Measurements from ENCODE around the gene PGA4.
"Not testable (repeated sequence)": the region's sequence is repeated elsewhere in the genome, so short reads cannot be mapped to it uniquely, and the experiment has no call there.

The PGA4 gene

GRCh38 chr11:61207636-61208310 is 14.4 kb upstream of the PGA4 start:
- not testable (repeated sequence) for DNase-seq

GRCh38 chr11:61210629-61211028 is 11.5 kb upstream of the PGA4 start:
- DNase-seq, result not testable (repeated sequence)

GRCh38 chr11:61211327-61211952 is 10.7 kb upstream of the PGA4 start:
- DNase-seq, result not testable (repeated sequence)

GRCh38 chr11:61212202-61212601 is 9.9 kb upstream of the PGA4 start:
- not testable (repeated sequence) for DNase-seq

- DNase-seq, result not testable (repeated sequence)
Observed at GRCh38 chr11:61213711-61214324, 8.3 kb upstream of the PGA4 start.

GRCh38 chr11:61218306-61218705 is 3.8 kb upstream of the PGA4 start:
- DNase-seq, result not testable (repeated sequence)

- DNase-seq, result not testable (repeated sequence)
Observed at GRCh38 chr11:61219016-61219415, 3.1 kb upstream of the PGA4 start.

GRCh38 chr11:61222692-61223091 is 545 bp downstream of the PGA4 start:
- DNase-seq, result not testable (repeated sequence)

GRCh38 chr11:61226457-61227137 is 4.5 kb downstream of the PGA4 start:
- not testable (repeated sequence) for DNase-seq

GRCh38 chr11:61229458-61229857 is 7.3 kb downstream of the PGA4 start:
- DNase-seq, result not testable (repeated sequence)

- not testable (repeated sequence) for DNase-seq
Observed at GRCh38 chr11:61231033-61231432, 8.9 kb downstream of the PGA4 start.

- DNase-seq, result not testable (repeated sequence)
Observed at GRCh38 chr11:61231585-61231984, 9.4 kb downstream of the PGA4 start.

- not testable (repeated sequence) for DNase-seq
Observed at GRCh38 chr11:61232548-61233145, 10.5 kb downstream of the PGA4 start.

GRCh38 chr11:61237130-61237529 is 15.0 kb downstream of the PGA4 start:
- DNase-seq, result not testable (repeated sequence)

GRCh38 chr11:61240288-61240687 is 18.1 kb downstream of the PGA4 start:
- DNase-seq, result not testable (repeated sequence)

GRCh38 chr11:61240875-61241274 is 18.7 kb downstream of the PGA4 start, which contains the start of gene PGA5:
TSS of gene PGA5 (plus strand) at chr11:61241175. CDS start at chr11:61241227, 52 bp downstream.
- DNase-seq, result not testable (repeated sequence)

GRCh38 chr11:61241526-61241925 is 19.4 kb downstream of the PGA4 start:
- DNase-seq, result not testable (repeated sequence)

- DNase-seq, result not testable (repeated sequence)
Observed at GRCh38 chr11:61245284-61245964, 23.3 kb downstream of the PGA4 start.

GRCh38 chr11:61248071-61248470 is 25.9 kb downstream of the PGA4 start:
- DNase-seq, result not testable (repeated sequence)

GRCh38 chr11:61249201-61249600 is 27.1 kb downstream of the PGA4 start:
- not testable (repeated sequence) for DNase-seq

GRCh38 chr11:61250796-61251765 is 28.9 kb downstream of the PGA4 start:
- DNase-seq, result not testable (repeated sequence)
